K562 (cell line): ENCODE results near the gene PAQR6. TPM values are rescaled to one million over a fixed set of nuclear protein-coding genes. Genes with fewer than 3 reads are reported as not detected.

Experiments used
- DPF2 ChIP-seq: fragments of 450-650 bp; IDR thresholded peaks from 2 replicates; pipeline ENCODE4 v1.6.1; 2016
- ETS2 ChIP-seq: IDR thresholded peaks from 2 replicates; pipeline ENCODE4 v1.6.1; 2016; ENCODE audit warnings: borderline replicate concordance, missing genetic modification characterization, mild to moderate bottlenecking, moderate library complexity, missing compliant biosample characterization; ENCODE audit not compliant: poor library complexity, severe bottlenecking
- HDAC3 ChIP-seq: fragments of 450-650 bp; IDR thresholded peaks from 2 replicates; pipeline ENCODE4 v1.6.1; 2018; ENCODE audit warnings: borderline replicate concordance, mild to moderate bottlenecking, moderate library complexity; ENCODE audit not compliant: partially characterized antibody
- L3MBTL2 ChIP-seq: fragments of 450-650 bp; IDR thresholded peaks from 2 replicates; pipeline ENCODE4 v1.6.1; 2016; ENCODE audit warnings: mild to moderate bottlenecking, moderate library complexity
- NCOA1 ChIP-seq: fragments of 450-650 bp; IDR thresholded peaks from 2 replicates; pipeline ENCODE4 v1.6.1; 2016; ENCODE audit warnings: low read depth
- RBM39 ChIP-seq: fragments of 200-400 bp; formaldehyde crosslinking; optimal IDR thresholded peaks from 2 replicates; pipeline ENCODE3; 2018; ENCODE audit warnings: low read depth, low read length
- SRSF1 ChIP-seq: fragments of 200-400 bp; formaldehyde crosslinking; IDR thresholded peaks from 2 replicates; pipeline ENCODE4 v1.6.1; 2017; ENCODE audit warnings: mild to moderate bottlenecking, low read depth, low read length, moderate library complexity
- SUPT5H ChIP-seq: fragments of 450-650 bp; IDR thresholded peaks from 2 replicates; pipeline ENCODE4 v1.6.1; 2016
- ZNF584 ChIP-seq: fragments of 200-800 bp; sonication (Bioruptor generic); IDR thresholded peaks from 2 replicates; pipeline ENCODE4 v1.6.1; 2016; ENCODE audit warnings: low read depth, mild to moderate bottlenecking, missing genetic modification characterization, missing compliant biosample characterization
- polyA plus RNA-seq, 8 experiments: library from polyadenylated mRNA; depleted of rRNA in 4 of 8; stranded (reverse) in 5 of 8; unstranded in 3 of 8; fragments of >200 nt; fragmentation: Nextera tagmentation in 2 of 8; fragmentation: Illumina TruSeq in 1 of 8; extraction: Ambion mirVana in 2 of 8; extraction: Trizol in 1 of 8; gene quantifications; 2 replicates each; pipeline versions ENCODE4 v1.2.1 to v1.2.3, GENCODE V29; 2011 to 2014; ENCODE audit warnings: inconsistent platforms in 1 of 8, missing spikeins in 1 of 8
- total RNA-seq, 7 experiments: library from RNA; depleted of rRNA in 6 of 7; stranded (reverse); fragments of >200 nt in 6 of 7; fragmentation: Illumina TruSeq in 2 of 7; extraction: Trizol in 2 of 7; gene quantifications; 2 replicates each; pipeline versions ENCODE4 v1.2.1 to v1.2.3, GENCODE V29; 2011 to 2021; ENCODE audit warnings: low replicate concordance in 1 of 7
- TF ChIP-seq, protein P1 (sequence below): fragments of 250-450 bp; sonication (Bioruptor Pico); IDR thresholded peaks from 2 replicates; pipeline ENCODE4 v1.8.0; 2021; ENCODE audit warnings: mild to moderate bottlenecking, moderate library complexity

PAQR6 gene
- total and polyA plus RNA-seq, 9 of the 15 experiments (the other 6 are each of a cell fraction or from before 2014, with no cell fraction given), result 0.07 to 1.8 (median 0.62) TPM

DNA sequence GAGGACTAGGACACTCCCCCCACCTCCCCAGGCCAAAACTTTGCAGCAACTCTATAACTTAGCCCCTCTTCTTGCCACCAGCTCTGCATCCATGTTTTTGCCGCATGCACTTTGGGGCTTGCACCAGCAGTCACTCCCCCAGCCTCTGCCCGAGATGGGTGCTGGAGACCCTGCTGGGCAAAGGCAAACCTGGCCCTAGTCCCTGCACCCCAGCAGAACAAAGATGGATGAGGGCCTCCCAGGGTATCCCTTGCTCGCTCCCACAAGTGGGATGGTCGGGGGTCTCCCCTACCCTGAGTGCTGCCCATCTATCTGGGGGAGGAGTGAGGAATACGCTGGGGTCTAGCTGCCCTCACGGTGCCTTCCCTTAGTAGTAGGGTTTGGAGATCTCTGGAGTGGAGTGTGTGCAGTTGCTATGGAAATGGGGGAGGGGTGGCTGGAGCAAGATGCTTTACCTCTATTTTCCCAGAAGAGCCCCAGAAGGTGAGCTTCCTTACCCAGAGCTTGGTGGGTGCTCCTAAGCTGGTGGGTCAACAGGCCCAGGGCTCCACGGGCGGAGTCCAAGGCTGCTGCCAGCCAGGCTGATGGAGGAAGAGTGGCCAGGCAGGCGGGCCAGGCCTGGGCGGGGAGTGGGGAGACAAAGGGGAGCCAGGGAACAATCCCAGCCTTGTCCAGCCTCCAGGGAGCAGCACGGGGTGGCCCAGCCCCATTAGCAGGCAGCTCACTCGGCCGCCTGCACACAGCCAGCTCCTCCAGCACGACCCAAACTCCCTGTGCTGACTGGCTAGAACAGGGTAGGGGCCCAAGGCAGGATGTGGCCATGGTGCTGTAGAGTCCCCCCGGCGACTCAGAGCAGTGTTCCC, at the start of gene PAQR6 (continued):
- TF ChIP-seq DPF2 (no peak), SUPT5H (peak; percentile 52), ETS2 (tag) (no peak), ZNF584 (CRISPR knock-in tag) (no peak), NCOA1 (no peak), L3MBTL2 (no peak), HDAC3 (no peak), RBM39 (no peak), SRSF1 (no peak)
- TF ChIP-seq, protein P1, sequence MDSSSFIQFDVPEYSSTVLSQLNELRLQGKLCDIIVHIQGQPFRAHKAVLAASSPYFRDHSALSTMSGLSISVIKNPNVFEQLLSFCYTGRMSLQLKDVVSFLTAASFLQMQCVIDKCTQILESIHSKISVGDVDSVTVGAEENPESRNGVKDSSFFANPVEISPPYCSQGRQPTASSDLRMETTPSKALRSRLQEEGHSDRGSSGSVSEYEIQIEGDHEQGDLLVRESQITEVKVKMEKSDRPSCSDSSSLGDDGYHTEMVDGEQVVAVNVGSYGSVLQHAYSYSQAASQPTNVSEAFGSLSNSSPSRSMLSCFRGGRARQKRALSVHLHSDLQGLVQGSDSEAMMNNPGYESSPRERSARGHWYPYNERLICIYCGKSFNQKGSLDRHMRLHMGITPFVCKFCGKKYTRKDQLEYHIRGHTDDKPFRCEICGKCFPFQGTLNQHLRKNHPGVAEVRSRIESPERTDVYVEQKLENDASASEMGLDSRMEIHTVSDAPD (CRISPR knock-in tag), result no peak
